ENCODE measurements around the gene AKR1C3.

Gene AKR1C3

GRCh38 chr10:5142199-5142598 lies 48.0 kb downstream of the AKR1C3 start:
- DNase-seq, result no peak

DNA sequence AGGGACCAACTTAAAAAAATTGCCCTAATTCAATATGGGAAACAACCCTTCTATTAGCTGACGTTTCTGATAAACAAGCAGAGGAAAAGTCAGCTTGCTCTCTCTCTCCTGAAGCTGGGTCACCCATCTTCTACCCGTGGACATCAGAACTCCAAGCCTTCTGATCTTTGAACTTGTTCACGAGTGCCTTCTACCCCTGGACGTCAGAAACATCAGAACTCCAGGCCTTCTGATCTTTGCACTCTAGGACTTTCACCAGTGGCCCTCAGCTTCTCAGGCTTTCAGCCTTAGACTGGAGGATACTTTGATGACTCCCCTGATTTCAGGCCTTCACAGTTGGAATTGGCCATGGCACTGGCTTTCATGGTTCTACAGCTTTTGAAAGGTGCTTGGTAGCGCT lies 48.9 kb downstream of the AKR1C3 start:
- no peak for DNase-seq

DNA sequence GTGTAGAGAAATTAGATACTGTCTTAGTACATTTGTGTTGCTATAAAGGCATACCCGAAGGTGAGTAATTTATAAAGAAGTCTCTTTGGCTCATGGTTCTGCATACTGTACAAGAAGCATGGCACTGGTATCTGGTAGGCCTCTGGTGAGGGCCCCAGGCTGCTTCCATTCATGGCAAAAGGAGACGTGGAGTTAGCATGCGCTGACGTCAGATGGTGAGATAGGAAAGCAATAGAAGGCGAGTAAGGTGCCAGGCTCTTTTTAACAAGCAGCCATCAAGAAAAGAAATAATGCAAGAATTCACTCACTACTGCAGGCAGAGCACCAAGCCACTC lies 52.7 kb downstream of the AKR1C3 start:
- no peak for DNase-seq

DNA sequence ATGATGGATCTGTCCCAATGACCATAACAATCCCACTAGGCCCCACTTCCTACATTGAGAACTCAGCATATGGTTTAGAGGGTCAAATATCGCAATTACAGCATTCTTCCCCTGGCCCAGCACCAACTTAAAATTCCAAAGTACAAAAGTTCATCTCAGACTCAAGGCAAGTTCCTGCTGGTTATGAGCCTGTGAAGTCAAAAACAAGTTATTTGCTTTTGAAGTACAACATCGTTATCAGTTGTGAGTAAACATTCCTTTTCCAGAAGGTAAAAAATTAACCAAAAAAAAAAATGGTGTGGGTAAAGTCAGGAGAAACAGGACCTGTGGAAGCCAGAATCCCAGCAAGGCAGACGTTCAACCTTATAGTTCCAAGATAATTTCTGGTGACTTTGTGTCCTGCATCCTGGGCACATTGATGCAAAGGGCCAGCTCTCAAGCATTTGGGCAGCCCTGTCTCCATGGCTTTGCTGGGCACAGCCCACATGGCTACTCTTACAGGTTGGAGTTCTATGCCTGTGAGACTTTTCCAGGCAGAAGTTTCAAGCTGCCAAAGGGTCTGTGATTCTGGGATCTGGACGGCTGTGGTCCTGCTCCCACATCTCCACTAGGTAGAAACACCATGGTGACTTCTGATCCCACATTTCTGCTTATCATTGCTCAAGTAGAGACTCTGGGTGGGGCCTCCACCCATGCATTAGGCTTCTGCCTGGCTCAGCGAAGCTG lies 53.2 kb downstream of the AKR1C3 start:
- no peak for DNase-seq

DNA sequence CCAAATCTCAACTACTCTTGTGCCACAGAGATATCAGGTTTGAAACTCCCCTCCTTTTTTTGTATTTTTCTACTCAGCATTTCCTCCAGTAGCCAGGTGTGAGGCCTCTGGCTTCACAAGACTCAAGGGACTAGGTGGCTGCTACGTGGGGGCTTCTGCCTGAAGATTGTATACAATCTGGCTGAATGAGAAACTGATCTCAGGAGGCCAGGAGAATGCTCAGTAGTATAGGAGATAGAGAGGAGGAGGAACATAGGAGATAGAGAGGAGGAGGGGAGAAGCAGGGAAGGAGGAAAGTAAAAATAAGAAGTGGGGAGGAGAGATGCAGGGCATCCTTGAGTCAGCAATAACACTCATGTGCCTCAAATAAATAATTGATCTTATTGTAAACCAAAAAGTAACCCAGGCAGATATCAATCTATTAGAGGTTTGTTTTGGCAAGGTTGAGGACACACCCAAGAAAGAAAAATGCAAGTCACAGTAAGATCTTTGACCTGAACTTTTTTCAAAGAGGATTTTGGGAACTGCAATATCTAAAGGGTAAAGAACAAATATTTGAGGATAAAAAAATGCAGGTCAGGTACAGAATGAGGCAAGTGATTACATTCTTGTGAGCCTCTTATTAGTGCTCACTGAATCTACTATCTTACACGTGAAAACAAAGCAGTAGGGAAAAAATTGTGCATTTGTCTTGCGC lies 53.9 kb downstream of the AKR1C3 start:
- DNase-seq, result no peak

DNA sequence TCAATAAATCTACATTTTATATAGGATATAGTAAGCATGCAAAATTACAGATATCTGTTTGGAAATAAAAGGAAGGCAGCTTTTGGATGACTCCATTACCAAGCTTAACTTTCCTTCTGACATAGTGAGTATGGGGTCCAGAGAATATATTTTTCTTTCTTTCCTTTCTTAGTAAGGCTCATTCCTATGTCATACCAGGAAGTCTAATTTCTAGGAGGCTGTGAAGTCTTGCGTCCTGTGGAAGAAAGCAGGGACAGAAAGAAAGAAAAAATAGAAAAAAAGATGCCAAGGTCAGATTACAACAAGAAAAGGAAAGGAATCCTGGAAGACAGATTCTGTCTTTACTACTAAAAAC lies 54.4 kb downstream of the AKR1C3 start:
- no peak for DNase-seq

DNA sequence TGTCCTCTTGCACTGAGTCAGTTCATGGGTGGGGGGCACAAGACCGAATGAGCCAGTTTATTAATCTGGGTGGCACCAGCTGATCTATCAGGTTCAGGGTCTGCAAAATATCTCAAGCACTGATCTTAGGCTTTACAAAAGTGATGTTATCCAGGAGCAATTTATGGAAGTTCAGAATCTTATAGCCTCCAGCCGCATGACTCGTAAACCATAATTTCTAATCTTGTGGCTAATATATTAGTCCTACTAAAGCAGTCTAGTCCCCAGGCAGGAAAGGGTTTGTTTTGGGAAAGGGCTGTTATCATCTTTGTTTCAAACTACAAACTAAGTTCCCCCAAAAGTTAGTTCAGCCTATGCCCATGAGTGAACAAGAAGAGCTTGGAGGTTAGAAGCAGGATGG lies 56.9 kb downstream of the AKR1C3 start:
- DNase-seq, result no peak

GRCh38 chr10:5155951-5156350 lies 61.7 kb downstream of the AKR1C3 start:
- no peak for DNase-seq
